Measurements from ENCODE around the gene FBXW7.

Gene FBXW7

DNA sequence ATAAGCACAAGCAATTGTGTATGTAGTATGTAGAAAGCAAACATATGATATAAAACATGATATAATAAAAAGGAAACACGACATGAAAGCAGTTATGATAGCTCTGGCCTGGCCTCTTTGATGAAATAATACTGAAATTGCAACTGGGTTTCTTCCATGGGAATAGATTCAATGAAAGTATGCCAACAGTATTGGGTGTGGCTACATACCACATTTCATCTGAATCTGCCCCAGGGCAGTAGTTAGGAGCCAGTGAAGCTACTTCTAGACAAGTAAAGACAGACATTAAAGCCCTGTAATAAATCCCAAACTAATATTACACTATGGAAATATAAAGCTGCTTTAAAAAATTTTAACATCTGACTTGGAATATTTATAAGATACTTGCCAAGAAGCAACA, 207.3 kb downstream of the FBXW7 start:
- no peak for DNase-seq (ENCODE audit: low spot score)

DNA sequence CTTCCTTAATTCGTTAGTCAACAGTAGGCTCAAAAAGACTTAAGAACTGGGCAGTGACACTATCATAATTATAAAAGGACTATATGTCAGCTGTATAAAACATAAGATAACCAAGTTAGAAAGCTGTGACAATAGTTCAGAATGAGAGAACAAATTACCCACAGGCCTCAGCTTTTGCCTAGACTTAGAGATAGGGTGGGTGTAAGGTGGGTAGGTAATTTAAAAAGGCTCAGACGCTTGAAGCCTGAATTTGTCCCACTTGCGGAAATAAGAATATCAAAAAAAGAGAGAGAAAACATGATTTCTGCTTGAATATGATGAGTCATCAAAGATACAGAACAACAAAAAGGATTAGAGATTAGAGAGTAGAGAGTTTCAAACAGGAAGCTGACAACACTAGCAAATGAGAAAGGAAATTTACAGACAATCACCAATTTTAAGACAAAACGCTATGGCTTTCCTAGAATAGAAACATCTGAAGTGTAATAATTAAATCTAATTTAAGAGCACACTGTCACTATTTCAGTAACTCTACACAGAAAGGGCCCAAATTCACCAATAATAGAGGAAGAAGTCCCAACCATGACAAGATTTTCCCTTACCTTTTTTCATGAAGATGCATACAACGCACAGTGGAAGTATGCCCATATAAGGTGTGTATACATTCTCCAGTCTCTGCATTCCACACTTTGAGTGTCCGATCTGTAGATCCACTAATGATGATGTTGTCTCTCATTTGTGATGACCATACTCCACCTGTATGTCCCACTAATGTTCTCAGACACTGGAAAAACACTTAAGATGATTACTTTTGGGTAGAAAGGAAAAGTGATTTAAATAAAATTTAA, 208.1 kb downstream of the FBXW7 start:
- DNase-seq (ENCODE audit: low spot score) = no peak

DNA sequence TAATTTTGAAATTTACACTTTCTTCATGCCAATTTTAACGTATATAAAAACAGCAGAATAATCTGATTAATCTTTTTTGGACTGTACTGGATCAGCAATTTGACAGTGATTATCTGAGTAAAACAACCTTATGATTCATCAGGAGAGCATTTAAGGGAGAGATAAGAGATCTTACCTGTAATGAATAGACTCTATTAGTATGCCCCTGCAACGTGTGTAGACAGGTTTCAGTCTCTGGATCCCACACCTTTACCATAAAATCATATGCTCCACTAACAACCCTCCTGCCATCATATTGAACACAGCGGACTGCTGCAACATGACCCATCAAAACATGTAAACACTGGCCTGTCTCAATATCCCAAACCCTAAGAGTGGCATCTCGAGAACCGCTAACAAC, 210.1 kb downstream of the FBXW7 start:
- no peak for DNase-seq (ENCODE audit: low spot score)

DNA sequence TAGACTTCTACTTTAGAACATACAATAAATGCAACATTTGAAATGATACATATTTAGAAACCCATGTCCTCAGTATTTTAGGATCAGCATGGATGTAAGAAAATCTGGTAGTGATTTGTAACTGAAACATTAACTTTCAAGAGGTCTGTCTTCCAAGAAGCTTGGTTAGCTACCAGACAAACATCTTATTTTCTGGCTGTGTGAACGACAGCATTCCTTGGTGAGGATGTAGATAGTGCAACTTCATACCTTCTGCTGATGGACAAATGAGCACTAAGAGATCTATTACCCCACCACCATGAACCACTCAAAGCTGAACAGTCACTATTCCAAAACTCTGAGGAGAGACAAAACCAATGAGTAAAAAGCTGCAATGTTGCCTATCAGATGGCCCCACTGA, 212.7 kb downstream of the FBXW7 start:
- DNase-seq (ENCODE audit: low spot score) = no peak

DNA sequence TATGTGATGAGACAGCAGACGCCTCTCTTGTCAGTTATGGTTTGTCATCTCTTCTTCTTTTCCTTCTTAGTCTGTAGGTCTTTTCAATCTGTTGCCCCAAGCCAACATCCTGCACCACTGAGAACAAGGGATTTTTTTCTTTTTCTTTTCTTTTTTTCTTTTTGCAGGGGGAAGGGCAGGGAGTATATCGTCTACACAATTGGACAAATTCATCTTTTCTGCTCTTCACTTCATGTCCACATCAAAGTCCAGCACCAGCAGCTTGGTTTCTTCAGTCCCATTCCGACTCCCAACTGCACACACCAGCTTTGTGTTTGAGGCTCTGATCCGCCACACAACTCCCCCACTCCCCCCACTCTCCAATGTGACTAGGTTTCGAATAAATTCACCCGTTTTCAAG, 213.2 kb downstream of the FBXW7 start:
- no peak for DNase-seq (ENCODE audit: low spot score)

DNA sequence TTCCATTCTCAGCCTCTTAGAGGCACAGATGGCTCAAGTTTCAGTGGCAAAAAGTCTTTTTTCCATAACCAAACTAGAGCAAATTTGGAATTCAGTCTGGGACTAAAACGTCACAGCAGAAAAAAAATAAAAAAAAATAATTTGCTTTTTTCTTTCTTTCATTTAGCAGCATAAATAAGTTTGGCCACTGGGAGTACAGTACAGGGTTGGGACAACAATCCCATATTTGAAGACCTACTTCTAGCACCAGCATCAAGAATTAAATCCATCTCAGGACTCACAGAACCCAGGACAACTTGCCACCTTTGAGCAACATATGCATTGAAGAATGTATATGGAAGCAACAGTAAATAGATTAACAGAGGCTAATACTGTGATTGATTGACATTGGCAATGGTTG, 214.0 kb downstream of the FBXW7 start:
- no peak for DNase-seq (ENCODE audit: low spot score)

DNA sequence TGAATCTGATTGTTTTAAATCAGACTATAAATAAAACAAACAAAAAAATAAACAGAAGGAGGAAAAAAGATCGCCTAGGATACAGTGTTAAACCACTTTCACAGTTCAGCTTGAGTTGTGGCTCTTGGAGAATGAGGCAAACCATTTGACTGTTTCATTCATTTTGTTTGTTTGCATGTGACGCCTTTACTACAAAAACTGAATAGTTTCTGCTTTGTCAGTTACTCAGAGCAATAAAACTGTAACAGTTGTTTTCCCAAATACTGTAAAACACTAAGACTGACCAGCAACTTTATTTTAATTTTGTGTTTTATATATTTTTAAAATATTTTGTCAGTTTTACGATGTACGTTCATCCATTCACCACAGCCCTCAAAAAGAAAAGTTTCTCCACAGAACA, 214.5 kb downstream of the FBXW7 start:
- no peak for DNase-seq (ENCODE audit: low spot score)

DNA sequence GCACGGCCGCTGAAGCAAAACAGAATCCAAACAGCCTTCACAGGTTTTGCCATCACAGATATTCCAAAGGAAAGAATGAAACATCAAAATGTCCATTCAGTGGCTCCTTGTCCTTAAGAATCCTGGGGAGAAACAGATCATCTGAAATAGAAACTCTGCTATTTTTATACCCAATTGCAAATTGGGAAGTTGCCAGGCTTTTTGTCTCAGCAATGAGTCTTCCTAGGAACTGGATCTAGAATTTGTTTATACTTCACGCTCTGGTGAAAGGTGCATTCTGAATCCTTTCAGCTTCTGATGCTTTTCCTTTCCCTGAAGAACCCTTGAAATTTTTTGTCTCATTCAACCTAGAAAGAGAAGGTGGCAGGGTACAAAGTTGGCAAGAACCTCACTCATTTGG, 218.9 kb downstream of the FBXW7 start:
- peak; percentile 35 for DNase-seq (ENCODE audit: low spot score)

DNA sequence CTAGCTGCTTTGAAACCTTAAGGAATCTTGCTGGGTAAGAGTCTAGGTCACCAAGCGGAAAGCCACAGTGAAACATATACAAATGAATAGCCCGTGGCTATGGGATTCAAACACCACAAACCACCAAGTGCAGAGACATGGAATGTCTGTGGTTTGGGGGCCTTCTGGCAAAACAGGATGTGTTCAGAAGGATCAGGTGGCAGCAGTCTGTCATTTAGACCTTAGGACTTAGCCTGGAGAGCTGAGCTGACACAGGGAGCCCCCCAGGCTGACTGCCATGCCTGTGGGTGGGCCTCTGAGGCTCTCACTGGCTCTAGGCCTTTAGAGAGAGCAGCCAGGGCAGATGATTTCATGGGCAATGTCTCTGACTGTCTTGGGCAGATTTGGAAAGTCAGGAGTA, 225.6 kb downstream of the FBXW7 start:
- DNase-seq (ENCODE audit: low spot score) = peak; percentile 92

DNA sequence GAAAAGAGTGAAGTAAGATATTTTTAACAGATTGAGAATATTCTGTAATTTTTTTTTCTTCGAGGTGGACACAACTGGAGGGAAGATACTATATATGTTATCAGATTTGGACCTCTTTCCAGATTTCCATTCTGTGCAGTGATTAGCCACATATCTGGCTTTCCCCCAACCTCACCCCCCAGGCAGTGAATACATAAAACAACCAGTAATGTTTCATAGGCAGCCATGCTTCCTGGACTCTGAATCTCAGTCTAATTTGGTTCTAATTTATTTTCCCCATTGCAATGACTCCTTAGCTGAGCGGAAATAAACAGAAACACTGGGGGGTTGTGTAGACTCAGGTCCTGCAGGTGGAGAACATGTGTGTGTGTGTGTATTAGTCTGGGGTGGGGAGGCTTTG, 226.5 kb downstream of the FBXW7 start:
- no peak for DNase-seq (ENCODE audit: low spot score)

DNA sequence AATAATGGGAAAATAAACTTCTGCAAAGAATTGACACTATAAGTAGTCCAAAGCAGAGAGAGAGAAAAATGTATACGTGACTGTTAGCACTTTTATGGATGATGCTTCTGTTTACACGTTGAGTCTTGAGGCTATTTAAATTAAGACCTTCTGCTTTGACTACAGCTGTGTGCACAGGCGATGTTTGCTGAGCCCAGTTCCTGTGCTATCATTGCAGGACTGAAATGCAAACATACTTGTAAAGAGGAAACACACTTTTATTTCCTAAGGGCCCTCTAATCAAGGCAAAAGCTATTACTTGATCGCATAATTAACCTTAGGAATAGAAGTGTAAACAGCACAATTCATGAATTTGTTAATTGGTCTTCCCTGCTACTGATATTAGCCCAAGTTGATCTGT, 226.9 kb downstream of the FBXW7 start:
- DNase-seq (ENCODE audit: low spot score) = no peak

DNA sequence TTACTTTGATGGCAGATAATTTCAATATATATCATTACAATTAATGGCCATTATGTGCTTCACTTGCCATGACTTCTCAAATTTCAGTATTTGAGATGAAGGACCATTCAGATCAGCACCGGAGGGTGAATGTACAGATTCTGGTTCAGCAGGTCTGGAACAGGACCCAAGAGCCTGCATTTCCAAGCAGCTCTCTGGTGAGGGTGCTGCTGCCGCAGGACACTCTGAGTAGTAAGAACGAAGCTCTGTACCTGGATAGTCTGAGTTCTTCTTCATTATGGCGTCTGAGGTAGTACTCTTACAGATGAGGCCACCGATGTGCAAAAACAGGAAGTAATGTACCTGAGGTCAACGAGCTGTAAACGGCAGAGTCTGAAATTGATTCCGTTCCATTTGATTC, 228.2 kb downstream of the FBXW7 start:
- DNase-seq (ENCODE audit: low spot score) = no peak

DNA sequence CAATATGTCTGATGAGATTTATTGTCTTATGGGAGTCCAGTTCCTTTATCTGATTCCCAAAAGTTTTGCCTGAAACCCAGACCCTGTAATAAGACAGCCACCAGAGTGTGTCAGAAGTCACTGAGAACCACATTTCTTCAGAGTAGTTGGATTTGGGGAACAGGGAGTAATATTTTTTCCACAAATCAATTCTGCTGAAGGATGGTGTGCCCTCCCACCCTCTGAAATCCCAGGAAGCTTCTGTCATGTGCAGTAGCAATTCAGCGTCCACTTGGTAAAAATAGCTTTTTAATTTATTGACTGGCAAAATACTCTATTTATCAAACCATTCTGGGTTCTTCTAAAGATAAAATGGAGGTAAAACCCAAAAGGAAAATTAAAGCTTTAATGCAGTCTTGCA, 229.4 kb downstream of the FBXW7 start:
- DNase-seq (ENCODE audit: low spot score) = no peak

DNA sequence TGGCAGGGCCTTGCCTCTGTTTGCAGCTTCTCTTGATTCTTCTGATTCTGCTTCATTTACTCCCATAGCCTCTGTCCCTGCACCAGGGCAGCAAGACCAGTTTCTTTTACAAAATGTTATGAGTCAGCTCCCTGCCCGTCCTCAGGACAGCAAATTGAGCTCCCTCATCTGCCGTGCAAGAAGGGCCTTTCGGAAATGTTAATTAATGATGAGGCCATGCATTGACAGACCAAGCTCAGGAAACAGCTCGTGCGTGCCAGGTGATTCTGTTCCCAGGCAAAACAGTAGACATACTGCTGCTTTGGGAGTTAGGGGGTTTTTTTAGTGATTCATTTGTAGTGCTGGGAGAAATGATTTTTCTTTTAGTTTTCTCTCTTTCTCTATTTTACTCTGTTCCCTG, 231.7 kb downstream of the FBXW7 start:
- DNase-seq (ENCODE audit: low spot score) = peak; percentile 87

DNA sequence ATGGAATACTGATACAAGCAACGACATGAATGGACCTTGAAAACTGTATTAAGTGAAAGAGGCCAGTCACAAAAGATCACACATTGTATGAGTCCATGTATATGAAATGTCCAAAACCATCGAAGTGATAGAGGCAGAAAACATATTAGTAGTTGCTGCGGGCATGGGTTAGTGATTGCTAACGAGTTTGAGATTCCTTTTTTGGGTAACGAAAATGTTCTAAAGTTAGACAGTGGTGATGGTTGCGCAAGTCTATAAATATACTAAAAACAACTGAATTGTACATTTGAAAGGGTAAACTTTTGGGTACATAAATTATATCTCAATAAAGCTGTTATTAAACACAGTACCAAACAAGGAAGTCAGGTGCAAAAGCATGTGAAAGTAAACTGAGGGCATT, 234.5 kb downstream of the FBXW7 start:
- DNase-seq (ENCODE audit: low spot score) = no peak

DNA sequence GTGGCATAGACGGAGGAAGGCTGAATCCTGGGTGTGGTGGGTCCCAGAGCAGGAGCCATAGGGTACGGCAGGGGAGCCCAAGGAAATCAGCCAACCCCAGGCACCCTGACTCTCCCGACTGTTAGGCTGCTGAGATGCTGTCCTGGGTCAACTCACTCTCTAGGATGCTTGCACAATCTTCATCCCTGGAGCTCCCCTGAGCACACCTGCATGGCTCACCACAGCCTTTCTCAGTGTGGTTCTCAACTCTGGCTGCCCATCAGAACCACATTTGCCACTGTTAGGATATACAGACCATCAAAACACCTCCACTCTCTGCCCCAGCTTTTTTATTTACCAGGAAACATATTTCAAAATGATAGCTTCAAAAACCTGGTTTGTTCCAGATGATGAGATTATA, 236.3 kb downstream of the FBXW7 start:
- DNase-seq (ENCODE audit: low spot score) = no peak

DNA sequence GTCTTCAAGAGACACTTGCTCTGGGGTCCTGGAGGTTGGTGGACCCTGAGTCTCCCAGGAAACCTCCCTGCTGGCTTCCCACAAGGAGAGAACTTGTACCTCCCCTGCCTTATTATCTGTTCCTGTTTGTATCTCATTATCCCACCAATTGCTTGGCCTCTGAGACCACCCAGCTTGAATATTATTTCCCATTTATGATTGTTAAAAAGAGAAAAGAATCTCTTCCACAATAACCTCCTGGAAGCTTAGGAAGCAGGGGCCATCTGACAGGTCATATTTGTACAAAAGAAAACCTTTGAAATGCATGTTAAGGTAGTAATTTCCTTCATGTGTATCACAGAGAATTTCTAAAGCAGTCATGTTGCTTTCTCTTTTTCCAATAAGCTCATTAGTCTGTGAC, 239.5 kb downstream of the FBXW7 start:
- no peak for DNase-seq (ENCODE audit: low spot score)

DNA sequence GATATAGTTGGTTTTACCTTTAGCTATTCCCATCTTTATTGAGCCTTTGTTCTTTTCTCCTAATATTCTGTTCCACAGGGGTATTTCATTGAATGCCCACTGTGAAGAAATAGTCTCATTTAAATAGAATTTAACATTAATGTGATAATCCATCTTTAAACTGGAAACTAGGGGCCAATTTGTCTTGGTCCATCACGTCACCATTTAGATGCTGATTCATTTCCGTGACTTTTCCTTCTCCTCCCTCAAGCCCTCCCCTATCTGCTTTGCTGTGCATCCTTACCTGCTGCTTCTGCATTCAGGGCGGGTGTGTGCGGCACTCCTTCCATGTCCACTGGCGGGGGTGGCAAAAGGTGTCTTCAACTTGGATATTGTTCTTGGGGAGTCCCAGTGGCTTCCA, 241.1 kb downstream of the FBXW7 start:
- DNase-seq (ENCODE audit: low spot score) = no peak

DNA sequence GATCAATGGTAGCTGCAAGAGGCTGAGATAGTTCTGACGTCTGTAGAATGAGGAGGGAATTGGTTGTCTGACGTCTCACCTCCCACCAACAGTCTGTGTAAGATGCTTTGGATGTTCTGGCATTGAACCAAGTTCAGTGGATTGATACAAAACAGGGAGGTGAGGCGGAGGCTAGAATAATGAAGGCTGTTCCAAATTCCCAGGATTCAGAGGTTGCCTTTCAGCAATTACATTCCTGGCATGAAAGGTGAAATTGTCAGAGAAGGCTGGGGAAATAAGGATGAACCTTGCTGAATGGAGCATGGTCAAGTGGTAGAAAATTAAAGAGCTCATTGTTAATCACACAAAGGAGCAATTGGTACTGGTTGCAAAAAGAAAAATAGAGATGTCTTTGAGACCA, 241.6 kb downstream of the FBXW7 start:
- DNase-seq (ENCODE audit: low spot score) = no peak

DNA sequence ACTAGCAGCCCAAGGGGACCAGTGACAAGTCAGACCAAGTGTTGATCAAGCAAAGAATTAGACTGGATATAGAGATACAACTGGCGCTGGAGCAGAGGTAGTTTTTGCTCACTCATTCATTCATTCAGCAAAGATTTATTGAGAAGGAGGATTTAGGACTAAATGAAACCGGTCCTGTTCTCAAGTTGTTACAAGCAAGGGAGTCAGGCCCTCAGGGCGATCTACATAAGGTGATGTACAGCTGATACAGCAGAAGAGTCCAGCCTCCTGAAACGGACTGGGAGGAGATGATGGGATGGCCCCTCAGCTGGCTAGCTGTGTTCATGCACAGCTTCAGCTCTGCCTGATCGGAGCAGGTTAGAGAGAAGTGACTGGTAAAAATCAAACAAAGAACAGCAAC, 242.4 kb downstream of the FBXW7 start:
- no peak for DNase-seq (ENCODE audit: low spot score)

DNA sequence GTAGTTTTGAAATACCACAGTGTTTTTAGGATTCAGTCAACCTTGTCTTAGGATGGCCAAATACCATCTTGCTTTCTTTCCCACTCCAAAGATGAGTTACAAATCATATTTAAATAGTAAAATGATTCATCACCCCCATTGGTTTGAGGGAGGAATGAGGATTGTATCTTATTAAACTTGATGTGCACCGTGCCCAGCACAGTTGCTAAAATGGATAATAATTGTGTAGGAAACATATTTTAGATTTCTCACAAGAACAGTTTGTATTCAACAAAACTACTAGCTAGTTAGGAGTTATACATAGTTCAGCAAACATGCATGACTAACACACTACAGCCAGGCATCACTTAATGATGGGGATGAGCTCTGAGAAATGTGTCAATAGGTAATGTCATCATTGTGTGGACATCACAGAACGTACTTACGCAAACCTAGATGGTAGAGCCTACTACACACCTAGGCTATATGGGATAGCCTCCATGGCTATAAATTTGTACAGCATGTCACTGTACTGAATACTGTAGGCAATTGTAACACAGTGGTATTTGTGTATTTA, 245.4 kb downstream of the FBXW7 start:
- DNase-seq (ENCODE audit: low spot score) = no peak

DNA sequence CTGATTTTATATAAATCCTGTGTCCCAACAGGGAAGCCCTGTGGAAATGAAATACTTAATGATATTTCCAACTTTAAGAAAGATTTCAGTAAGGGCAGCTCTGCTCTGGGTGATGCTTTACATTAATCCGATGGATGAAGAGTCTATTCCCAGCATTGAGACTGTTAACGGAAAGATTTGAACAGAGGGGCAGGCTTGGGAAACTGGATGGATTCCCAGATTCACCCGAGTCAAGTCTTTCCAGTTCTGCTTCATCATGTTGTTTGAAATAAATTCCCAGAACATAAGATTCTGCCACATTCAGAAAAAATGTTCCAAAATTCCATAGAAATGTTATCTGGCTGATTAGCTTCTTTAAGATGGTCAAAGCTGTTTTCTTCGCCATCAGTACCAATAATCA, 246.0 kb downstream of the FBXW7 start:
- DNase-seq (ENCODE audit: low spot score) = no peak

DNA sequence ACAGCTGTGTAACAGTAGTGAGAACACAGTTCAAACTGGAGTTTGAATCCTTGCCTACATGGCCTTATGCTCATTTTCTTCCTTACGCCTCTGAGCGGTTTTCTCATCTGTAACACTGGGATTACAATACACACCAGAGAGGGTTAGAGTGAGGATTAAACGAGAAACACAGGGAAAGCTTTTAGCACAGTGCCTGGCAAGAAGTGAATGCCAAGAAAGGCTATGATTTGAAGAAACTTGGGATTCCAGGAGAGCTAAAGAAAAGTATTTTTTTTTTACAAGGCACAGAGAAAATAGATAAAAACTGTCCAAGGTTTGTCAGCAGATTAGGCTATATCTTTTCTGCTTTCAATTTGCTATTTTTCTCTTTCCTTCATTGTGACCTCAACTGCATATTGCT, 246.4 kb downstream of the FBXW7 start:
- DNase-seq (ENCODE audit: low spot score) = no peak

DNA sequence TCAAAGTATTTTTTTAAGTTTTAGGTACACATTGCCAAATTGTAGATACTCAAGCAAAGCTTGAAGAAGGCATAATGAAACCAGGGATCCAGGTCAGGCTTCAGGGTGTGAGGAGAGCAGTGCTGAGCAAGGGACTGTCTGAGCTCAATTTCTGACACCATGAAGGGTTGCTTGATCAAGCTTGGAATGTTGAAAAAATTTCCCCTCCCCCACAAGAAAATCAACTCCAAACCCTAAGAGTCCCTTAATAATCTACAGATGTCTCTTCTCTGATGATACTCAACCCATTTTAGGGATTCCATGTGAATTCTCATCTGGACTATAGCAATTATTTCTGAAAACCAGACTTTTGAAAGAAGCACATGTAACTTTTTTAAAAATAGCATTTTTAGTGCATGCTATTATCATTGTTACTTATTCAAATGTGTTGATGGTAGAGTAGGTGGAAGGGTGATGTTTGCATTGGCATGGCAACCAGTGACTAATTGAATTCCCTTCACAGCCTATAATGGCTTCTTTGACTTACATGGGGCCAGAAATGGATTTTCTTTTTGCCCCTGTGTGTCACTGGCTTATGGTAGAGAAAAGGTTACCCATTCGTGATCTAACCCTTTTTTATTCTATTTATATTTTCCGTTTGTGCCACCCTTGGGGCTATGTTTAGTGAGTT, 252.0 kb downstream of the FBXW7 start:
- DNase-seq (ENCODE audit: low spot score) = peak; percentile 75

All from kidney tubule cell (primary cell).